IMR-90 (cell line): Measurements from ENCODE around the gene CRTAC1. TPM values are rescaled to one million over a fixed set of nuclear protein-coding genes. Genes with fewer than 3 reads are reported as not detected.

Experiments used
- FOS ChIP-seq: fragments of 150-350 bp; IDR thresholded peaks from 2 replicates; pipeline ENCODE4 v1.6.1; 2016; ENCODE audit warnings: low read depth, low read length
- polyA plus RNA-seq, 3 experiments: library from polyadenylated mRNA; depleted of rRNA; stranded (reverse); fragments of >200 nt; gene quantifications; 2 replicates each; pipeline ENCODE4 v1.2.3, GENCODE V29; 2012; ENCODE audit warnings: low replicate concordance in 1 of 3
- total RNA-seq: library from RNA; depleted of rRNA; stranded (reverse); fragments of >200 nt; gene quantifications from 2 replicates; pipeline ENCODE4 v1.2.3, GENCODE V29; 2012
- TF ChIP-seq, protein P1 (sequence below): conservative IDR thresholded peaks from 2 replicates; pipeline ENCODE4 v1.5.1; 2012; ENCODE audit warnings: mild to moderate bottlenecking, low read depth, low read length, improper control_type of control experiment

The CRTAC1 gene
- total and polyA plus RNA-seq, 2 of the 4 experiments (the other 2 are of a cell fraction): not detected

DNA sequence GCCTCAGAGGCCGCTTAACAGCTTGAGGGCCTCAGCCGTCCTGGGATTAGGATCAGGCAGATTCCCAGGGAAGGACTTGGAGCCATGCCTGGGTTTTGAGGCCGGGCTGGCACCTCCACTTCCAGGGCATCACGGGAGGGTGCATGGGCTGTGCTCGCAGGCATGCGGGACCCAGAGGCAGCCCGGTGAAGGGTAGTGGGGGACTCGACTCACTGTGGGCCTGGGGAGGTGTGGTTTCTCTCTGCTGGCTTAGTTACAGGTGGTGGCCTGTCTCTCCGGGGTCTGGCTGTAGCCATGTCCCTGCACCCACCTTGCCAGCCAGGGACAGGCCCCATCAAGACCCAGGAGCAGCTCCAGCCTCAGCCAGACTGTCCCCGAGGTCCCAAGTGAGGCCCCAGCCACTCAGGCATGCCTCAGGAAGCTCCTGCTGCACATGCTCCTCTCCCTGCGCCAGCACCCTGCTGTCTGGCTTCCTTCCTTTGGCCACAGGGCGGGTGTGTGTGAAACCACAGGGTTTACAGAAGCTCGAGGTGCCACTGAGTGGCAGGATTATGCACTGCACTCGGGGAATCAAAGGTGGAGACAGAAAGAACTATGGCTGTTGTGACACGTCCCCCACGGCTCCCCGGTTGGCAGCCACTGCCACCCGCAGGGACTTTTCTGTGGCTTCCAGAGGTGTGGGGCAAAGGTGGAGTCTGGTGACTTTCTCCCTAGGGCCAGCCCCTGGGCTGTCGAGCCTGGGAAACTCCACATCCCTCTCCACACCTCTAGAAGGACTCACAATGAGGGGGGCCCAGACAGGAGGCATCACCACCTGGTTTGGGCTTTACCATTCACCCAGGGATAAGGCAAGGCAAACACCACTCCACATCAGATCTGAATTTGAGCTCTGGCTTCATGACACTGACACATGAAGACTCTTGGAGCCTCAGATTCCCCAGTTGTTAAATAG, 161.1 kb downstream of the CRTAC1 start (continued):
- TF ChIP-seq, protein P1, sequence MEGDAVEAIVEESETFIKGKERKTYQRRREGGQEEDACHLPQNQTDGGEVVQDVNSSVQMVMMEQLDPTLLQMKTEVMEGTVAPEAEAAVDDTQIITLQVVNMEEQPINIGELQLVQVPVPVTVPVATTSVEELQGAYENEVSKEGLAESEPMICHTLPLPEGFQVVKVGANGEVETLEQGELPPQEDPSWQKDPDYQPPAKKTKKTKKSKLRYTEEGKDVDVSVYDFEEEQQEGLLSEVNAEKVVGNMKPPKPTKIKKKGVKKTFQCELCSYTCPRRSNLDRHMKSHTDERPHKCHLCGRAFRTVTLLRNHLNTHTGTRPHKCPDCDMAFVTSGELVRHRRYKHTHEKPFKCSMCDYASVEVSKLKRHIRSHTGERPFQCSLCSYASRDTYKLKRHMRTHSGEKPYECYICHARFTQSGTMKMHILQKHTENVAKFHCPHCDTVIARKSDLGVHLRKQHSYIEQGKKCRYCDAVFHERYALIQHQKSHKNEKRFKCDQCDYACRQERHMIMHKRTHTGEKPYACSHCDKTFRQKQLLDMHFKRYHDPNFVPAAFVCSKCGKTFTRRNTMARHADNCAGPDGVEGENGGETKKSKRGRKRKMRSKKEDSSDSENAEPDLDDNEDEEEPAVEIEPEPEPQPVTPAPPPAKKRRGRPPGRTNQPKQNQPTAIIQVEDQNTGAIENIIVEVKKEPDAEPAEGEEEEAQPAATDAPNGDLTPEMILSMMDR: peak; percentile 67
- no peak for TF ChIP-seq FOS
